Ishikawa (cell line): ENCODE measurements around the gene PHKA2.
A peak's percentile ranks its signal among the peaks of the same experiment; 100 is the strongest.

ENCODE experiments used
- CEBPB ChIP-seq: IDR thresholded peaks from 2 replicates; pipeline ENCODE4 v1.6.1; 2012
- CREB1 ChIP-seq: IDR thresholded peaks from 2 replicates; pipeline ENCODE4 v1.6.1; 2012; ENCODE audit warnings: low read depth
- EGR1 ChIP-seq: IDR thresholded peaks from 2 replicates; pipeline ENCODE4 v1.6.1; 2012
- EP300 ChIP-seq: IDR thresholded peaks from 2 replicates; pipeline ENCODE4 v1.6.1; 2012; ENCODE audit warnings: borderline replicate concordance
- FOXM1 ChIP-seq: IDR thresholded peaks from 2 replicates; pipeline ENCODE4 v1.6.1; 2012; ENCODE audit warnings: low read depth, borderline replicate concordance
- NFIC ChIP-seq: IDR thresholded peaks from 2 replicates; pipeline ENCODE4 v1.6.1; 2012
- RAD21 ChIP-seq: IDR thresholded peaks from 2 replicates; pipeline ENCODE4 v1.6.1; 2012; ENCODE audit warnings: low read depth
- TAF1 ChIP-seq: IDR thresholded peaks from 2 replicates; pipeline ENCODE4 v1.6.1; 2012; ENCODE audit warnings: low read depth, mild to moderate bottlenecking
- TCF12 ChIP-seq: IDR thresholded peaks from 2 replicates; pipeline ENCODE4 v1.6.1; 2012; ENCODE audit warnings: low read depth
- TEAD4 ChIP-seq: IDR thresholded peaks from 2 replicates; pipeline ENCODE4 v1.6.1; 2012
- YY1 ChIP-seq: IDR thresholded peaks from 2 replicates; pipeline ENCODE4 v1.6.1; 2012; ENCODE audit warnings: low read depth
- ZBTB7A ChIP-seq: IDR thresholded peaks from 2 replicates; pipeline ENCODE4 v1.6.1; 2012; ENCODE audit warnings: low read depth
- TF ChIP-seq, protein P1 (sequence below): IDR thresholded peaks from 2 replicates; pipeline ENCODE4 v1.6.1; 2012
- TF ChIP-seq, protein P2 (sequence below): IDR thresholded peaks from 2 replicates; pipeline ENCODE4 v1.6.1; 2012
- TF ChIP-seq, protein P3 (sequence below): IDR thresholded peaks from 2 replicates; pipeline ENCODE4 v1.6.1; 2012; ENCODE audit warnings: low read depth, mild to moderate bottlenecking

Gene PHKA2

DNA sequence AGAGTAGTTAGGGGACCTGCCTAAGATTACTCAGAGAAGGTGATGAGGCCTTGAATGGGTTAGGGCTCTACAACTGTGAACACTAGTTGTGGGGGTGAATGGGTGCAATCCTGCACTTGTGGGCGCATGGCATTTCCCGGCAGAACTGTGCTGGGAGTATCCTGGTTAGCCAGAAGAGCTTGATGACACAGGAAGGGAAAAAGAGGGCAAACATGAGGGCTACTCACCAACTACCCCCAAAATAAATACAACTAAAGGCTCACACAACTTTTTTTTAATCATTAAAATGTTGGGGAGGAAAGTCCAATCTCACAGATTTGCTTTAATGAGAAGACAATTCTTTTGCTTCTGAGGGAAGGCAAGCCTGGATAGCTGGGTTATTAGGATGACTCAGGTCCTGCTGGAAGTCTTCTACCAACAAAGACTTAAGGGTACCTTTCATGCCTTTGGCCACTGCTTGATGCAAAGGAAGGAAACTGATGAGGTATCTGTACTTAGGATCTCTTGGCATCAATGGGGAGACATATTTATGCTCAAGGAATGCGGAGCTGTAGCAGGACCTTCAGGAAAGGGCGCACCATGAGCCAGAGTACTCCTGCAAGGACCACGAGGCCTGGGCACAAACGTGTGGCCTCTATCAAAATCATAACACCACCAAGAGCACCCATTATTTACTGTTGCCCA, 2.6 kb downstream of the PHKA2 start:
- TF ChIP-seq CEBPB (no peak), EP300 (no peak), FOXM1 (no peak), CREB1 (no peak), EGR1 (no peak), ZBTB7A (no peak), TCF12 (no peak), TEAD4 (no peak), RAD21 (no peak), TAF1 (no peak), YY1 (no peak), NFIC (no peak)
- TF ChIP-seq, protein P1, sequence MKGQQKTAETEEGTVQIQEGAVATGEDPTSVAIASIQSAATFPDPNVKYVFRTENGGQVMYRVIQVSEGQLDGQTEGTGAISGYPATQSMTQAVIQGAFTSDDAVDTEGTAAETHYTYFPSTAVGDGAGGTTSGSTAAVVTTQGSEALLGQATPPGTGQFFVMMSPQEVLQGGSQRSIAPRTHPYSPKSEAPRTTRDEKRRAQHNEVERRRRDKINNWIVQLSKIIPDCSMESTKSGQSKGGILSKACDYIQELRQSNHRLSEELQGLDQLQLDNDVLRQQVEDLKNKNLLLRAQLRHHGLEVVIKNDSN, result no peak
- TF ChIP-seq, protein P2, sequence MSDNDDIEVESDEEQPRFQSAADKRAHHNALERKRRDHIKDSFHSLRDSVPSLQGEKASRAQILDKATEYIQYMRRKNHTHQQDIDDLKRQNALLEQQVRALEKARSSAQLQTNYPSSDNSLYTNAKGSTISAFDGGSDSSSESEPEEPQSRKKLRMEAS, result no peak
- TF ChIP-seq, protein P3, sequence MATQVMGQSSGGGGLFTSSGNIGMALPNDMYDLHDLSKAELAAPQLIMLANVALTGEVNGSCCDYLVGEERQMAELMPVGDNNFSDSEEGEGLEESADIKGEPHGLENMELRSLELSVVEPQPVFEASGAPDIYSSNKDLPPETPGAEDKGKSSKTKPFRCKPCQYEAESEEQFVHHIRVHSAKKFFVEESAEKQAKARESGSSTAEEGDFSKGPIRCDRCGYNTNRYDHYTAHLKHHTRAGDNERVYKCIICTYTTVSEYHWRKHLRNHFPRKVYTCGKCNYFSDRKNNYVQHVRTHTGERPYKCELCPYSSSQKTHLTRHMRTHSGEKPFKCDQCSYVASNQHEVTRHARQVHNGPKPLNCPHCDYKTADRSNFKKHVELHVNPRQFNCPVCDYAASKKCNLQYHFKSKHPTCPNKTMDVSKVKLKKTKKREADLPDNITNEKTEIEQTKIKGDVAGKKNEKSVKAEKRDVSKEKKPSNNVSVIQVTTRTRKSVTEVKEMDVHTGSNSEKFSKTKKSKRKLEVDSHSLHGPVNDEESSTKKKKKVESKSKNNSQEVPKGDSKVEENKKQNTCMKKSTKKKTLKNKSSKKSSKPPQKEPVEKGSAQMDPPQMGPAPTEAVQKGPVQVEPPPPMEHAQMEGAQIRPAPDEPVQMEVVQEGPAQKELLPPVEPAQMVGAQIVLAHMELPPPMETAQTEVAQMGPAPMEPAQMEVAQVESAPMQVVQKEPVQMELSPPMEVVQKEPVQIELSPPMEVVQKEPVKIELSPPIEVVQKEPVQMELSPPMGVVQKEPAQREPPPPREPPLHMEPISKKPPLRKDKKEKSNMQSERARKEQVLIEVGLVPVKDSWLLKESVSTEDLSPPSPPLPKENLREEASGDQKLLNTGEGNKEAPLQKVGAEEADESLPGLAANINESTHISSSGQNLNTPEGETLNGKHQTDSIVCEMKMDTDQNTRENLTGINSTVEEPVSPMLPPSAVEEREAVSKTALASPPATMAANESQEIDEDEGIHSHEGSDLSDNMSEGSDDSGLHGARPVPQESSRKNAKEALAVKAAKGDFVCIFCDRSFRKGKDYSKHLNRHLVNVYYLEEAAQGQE, result no peak

DNA sequence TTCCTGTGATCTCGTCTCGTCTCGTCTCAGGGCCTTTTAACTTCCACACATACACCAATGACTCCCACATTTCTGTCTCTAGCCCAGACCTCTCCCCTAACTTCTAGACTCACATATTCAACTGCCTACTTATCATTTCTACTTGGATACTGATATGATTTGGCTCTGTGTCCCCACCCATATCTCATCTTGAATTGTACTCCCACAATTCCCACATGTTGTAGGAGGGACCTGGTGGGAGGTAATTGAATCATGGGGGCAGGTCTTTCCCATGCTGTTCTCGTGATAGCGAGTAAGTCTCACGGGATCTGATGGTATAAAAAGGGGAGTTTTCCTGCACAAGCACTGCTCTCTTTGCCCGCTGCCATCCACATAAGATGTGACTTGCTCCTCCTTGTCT, 8.9 kb downstream of the PHKA2 start:
- TF ChIP-seq RAD21, result no peak

DNA sequence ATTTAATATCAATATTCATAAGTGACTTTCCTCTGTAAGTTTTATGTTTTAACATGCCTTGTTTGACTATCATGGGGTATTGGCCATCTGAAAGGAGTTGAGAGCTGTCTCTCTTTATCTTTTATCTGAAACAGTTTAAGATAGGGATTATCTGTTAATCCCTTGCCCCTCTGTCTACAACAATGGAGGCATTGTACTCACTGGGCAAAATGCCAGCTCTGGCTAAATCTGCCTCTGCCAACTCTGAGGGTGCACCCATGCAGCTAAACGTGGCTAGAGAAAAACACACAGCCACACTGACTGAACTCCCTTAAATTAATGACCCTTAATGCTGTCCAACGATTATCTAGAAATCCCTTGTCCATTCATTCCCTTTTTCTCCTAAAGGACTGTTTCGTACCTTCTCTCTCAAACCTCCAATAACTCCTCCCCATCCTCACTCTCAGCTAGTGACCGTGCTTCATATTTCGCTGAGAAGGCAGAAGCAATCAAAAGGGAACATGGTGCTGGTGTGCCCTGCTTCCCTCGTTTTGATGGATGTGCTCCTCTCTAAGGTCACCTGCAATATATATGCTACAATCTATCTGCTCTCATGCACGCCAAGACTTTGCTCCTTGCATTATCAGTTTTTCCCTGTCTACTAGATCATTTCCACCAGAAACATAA, 10.3 kb downstream of the PHKA2 start:
- TF ChIP-seq YY1 (no peak), NFIC (peak; percentile 35; the same call in 1 of the 2 replicates)

DNA sequence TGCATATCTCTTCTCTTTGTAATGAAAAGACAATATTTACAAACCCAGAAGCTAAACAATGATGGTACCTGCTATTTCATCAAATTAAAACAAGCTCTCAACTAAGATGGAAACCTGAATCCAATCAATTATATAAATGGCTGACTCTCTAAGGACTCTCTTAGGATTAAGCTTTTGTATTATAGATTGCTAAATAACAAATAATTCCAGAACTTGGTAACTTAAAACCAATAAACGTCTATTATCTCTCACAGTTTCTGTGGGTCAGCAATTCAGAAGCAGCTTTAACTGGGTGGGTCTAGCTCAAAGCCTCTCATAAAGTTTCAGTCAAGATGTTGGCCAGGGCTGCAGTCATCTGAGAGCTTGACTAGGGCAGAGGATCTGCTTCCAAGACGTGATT, 12.4 kb downstream of the PHKA2 start:
- TF ChIP-seq, protein P1, result no peak
- TF ChIP-seq YY1 (no peak), TEAD4 (no peak), TAF1 (no peak)

DNA sequence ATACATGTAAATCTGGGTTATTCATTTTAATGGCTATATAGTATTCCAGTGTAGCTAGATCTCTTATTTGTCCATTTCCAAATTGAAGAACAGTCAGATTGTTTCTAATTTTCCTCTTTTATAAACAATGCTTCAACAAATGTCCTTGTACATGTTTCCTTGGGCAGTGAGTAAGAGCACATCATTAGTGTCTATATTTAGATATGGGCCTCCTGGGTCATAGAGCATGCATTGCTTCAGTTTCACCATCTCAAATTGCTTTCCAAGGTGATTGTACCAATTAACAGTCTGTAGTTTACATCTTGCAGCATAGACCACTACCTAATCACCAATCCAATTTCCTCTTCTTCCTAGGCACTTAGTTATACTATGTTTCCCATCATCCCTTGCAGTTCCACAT, 13.4 kb downstream of the PHKA2 start:
- TF ChIP-seq YY1 (no peak), FOXM1 (no peak), CEBPB (no peak), CREB1 (no peak)

DNA sequence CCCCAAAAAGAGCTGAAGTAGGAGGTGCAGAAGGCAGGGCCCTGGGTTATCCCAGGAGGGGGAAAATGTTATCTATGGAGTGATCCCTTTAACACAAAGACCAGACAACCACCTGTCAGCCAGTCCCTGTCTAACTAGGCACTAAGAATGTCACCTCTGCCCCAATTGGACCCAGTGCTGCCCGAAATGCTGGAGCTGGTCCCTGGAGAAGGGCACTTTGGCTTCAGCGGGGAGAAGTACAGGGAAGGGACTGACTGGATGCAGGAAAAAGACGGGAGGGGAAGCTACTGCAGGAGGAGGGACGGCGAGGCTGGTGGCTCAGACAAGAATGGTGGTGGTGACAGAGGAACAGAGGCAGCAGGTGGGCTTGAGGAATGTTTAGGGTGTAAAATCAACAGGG, 17.3 kb downstream of the PHKA2 start:
- TF ChIP-seq EP300, result no peak
- TF ChIP-seq TCF12, result no peak
- TF ChIP-seq, protein P3, result no peak
- TF ChIP-seq FOXM1, result no peak

DNA sequence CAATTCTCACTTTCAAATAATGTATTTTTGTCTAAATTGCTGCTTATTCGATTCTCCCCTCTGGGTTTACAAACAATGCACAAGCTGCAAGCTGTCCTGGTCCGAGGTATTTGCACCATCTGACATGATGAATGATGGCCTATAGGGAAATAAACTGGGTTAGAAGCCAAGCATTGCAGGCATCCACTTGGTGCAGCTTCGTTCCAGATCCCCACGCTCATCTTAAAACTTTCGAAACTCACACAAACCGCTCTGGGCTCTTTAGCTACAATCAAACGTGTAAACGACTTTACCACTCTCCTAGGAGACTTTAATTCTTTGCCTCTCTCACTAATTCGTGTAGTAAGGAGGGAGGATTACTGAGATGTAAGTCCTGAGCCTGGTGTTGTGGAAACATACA, 19.0 kb downstream of the PHKA2 start:
- TF ChIP-seq, protein P3, result no peak
- no peak for TF ChIP-seq CREB1
- TF ChIP-seq TCF12, result no peak
- no peak for TF ChIP-seq FOXM1
- no peak for TF ChIP-seq TAF1
- TF ChIP-seq, protein P2, result no peak
- TF ChIP-seq RAD21, result no peak
- TF ChIP-seq, protein P1, result no peak
- no peak for TF ChIP-seq NFIC
- TF ChIP-seq EGR1, result no peak
- TF ChIP-seq ZBTB7A, result no peak
- TF ChIP-seq CEBPB, result no peak
- no peak for TF ChIP-seq TEAD4
- no peak for TF ChIP-seq YY1
- no peak for TF ChIP-seq EP300
